HG03095 (cell line): Measurements from ENCODE around the gene LSM10.

Source experiments
- ATAC-seq: cut with Tn5 transposase; IDR thresholded peaks from one replicate; pipeline ENCODE4 v1.9.1; 2021; ENCODE audit warnings: moderate library complexity; ENCODE audit not compliant: unreplicated experiment

The LSM10 gene

DNA sequence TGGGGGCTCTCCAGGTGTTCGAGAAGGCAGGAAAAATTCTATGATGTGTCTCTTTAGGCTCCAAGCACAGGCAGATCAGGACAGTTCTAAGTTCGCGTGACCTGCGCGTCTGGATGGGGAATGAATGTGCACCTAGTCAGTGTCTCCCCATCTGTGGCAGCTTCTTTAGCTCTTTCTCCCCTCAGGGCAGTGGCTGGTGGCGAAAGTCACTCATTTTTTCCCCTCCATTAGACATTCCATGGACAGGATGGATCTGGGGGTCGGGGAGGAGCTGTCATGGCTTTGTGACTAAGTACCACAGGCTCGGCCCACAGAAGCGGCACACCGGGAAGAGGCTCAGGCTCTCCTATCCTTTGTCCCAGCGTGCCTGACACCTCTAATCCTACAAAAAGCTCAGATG lies 43.2 kb downstream of the LSM10 start:
- no peak for ATAC-seq

DNA sequence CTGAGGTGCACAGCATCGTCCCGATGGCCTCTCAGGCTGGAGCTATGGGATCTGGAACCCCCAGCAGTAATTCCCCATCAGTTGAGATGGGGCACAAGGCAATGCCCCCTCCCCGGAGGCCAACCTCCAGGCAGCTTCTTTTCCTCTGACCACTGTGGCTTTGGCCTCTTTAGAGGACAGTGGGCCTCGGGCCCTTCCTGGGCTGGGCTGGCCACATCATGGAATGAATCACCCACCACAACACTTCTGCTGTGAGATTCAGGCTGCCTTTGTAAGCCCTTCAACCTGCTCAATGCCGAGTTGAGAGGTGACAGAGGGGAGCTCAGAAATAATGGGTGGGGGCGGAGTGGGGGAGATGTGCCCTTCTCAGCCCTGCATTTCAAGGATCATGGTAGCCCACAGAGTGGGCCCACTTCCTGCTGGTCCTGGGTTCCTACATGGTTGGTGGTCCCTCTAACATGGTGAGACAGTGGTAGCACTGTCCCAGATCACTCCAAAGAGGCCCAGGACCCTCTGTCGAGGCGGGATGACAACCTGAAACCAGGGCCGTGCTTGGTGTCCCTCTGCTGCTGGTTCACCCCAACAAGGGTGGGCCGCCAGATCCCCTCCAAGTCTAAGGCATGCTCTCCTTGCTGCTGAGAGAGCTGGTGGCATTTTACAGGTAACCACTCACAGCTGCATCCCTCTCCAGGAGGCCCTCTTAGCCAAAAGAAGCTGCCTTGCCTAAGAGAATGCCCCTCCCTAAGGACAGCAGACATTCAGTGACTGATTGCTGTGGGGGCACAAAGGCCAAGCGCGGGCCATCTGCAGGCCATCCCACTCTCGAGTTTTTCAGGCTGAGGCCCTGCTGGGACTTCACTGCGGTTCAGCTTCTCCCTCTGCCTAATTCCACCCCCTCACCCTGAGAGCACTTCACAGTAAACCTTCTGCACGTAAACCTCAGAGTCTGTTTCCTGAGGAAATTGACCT lies 44.5 kb downstream of the LSM10 start:
- no peak for ATAC-seq

DNA sequence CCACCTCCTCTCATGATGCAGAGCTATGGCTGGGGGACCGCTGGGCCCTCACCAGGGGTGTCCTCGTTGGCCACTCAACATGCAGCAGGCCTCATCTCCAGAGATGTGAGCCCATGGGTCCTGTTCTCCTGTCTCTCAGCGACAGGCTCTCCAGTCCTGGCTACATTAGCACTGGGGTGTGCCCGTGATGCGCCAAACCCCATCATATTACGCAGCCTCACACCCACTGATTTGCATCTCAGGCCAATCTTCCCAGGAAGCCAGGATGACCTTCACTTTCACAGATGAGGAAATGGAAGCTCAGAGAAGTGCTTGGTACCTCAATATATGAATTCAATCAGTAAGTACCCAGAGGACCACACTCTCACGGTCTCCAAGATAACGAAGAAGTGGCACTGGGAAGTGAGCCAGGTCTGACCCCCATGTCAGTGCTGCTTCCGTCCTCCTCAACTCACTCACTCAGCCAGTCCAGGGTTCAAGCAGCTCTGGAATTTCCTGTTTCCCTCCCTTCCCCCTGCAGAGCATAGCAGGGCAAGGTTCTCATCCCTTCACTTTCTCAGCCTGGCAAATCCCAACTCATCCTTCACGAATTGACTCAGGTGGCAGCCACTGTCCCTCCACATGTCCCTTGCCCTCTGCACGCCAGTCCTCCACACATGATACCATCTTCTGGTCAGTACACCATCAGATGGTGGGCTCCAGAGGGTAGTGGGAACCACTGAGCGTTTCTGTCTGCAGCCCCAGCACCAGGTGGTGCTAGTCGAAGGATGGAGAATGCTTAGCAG lies 45.4 kb downstream of the LSM10 start:
- no peak for ATAC-seq

DNA sequence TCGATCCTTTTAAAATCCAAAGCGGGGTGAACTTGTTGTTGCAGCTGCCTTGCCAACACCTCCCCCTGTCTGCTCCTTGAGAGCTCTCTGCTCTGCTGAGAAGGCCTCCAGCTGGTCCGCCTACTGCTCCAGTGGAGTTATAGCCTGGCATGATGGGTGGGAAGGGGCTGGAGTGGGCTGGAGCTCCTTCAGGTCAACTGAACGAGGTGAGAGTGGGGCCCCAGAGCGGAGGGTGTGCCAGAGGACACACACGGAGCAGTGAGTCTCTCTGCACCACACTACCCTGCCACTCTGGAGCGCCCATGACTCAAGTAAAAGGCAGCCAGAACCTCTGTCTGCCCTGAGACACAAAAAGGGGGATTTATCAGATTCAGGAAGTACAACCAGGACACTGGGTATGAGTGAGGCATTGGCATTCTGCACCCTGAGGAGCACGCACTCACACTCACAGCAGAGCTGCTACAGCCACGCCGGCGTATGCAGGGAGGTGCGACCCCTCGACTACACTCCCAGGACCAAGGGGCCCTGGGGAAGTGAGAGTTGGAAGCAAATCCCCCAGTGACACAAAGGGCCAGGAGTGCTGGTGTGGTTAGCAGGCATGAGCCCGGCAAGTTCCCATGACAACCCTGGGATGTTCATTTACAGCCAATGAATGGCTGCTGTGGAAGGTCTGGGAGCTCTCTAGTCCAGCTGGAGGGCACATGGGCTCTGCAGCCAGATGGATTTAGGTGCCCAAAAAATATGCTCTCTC lies 46.3 kb downstream of the LSM10 start:
- ATAC-seq: no peak

DNA sequence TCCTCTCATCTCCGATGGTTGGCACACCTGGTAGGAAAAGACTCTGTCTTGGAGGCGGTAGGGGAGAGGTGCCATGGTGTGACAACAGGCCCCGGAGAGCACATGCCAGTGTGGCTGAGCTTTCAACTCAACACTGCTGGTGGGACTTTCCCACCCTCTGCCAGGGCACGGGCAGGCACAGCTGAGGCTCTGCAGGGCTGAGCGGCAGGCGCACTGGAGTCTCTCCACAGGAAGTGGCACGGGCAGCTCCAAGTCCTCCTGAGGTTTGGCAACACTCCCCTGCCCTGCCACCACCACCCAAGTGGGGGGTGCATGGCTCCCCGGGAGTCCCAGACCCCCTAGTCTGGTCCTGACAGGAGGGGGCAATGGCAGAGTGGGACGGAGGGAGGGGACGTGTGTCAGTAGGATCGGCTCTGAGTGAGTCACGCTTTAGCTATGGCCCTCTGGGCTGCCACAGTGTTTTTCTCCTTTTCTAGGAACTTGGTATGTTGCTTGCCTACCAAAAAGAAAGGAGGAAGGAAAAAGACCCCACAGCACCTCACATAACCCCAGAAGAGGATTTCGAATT lies 47.0 kb downstream of the LSM10 start:
- ATAC-seq: no peak

DNA sequence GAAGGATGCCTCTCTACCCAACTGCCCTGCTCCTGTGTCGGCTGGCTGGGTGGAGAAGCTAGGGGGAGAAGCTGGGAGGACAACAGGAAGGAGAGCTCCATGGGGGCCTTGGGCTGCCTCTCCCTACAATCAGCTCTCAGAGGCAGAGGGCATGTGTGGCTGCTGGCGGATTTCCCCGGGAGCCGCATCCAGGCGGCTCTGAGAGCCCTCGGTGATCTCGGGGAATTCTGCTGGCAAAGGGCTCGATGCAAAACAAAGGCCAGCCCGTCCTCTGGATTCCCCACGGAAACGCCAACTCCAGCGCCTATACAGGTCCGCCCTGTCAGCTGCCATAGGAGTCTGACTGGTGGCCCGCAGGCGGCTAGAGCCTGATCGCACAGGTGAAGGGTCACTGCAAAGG lies 47.9 kb downstream of the LSM10 start:
- ATAC-seq: no peak

DNA sequence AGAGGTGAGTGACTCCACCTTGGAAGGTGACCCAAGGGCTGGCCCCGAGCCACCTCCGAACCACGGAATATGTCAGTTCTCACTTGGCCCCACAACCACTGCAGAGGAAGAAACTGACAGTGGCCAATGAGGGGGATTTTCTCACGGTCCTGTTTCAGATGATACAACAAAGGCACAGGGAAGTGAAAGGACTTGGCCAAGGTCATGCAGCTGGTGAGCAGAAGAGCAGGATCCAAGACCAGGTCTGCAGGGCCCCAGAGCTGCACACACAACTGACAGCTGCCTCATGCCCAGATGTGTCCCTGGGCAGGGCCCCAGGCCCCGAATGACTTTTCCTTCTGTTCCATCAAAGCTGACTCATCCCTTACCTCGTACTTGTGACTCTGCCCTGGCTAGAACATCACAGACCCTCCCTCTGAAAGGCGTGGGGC lies 48.5 kb downstream of the LSM10 start:
- peak; percentile 72 for ATAC-seq

DNA sequence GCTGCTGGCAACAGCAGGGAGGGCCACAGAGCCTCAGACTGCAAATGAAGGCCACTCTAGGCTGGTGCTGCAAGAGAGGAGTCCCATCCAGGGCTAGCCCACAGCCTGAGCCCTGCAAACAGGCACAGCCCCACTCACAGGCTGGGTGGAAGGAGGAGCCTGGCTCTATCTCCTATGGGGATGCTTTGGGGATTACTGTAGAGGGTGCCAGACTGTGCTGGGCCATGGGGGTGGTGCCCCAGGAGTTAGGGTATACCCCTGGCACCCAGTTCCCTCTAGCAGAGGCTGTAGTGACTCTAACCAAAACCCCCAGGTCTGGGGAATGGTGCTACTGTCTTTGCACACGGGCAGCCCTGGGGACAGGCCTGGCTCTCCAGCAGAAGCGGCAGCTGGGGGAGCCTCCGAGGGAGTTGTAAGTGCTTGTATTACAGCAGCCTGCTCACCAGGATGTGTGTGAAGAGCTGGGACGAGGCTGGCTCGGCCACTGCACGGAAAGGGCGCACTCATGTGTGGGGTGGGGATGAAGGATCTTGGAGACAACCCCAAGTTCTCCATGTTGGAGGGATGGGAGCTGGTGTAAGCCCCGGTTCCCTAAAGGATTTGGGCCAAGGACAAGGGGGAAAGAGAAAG lies 50.9 kb downstream of the LSM10 start:
- ATAC-seq: no peak

DNA sequence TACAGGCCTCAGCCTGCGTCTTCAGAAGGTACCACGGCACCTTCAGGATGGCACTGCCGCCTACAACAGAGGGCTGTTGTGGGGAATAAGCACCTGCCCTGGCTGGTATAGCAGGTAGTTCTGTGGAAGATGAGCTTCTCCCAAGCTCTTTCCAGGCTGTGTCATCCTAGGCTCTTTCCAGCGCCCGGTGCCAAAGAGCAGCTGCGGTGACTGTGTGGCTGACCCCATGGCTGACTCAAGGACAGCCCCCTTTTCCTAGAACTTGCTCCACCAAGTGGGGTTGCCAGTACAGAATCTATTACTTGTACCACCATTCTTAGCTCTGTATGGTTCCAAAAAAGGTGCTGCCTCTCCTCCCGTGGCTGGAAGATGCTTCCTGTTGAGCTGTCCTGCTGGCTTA lies 52.4 kb downstream of the LSM10 start:
- no peak for ATAC-seq

DNA sequence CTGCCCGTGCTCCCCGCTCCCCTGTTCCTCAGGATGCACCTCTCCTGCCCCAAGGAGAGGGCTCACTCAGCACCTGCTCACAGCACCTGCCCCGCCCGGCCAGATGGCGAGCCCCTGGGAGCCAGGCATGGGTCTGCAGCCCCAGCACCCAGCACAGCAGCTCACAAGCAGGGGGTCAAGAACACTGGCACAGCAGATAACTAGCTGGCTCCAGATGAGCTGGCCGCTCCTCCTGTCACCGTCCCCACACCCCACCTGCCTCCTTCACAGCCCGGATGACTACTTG lies 53.4 kb downstream of the LSM10 start:
- ATAC-seq: no peak

DNA sequence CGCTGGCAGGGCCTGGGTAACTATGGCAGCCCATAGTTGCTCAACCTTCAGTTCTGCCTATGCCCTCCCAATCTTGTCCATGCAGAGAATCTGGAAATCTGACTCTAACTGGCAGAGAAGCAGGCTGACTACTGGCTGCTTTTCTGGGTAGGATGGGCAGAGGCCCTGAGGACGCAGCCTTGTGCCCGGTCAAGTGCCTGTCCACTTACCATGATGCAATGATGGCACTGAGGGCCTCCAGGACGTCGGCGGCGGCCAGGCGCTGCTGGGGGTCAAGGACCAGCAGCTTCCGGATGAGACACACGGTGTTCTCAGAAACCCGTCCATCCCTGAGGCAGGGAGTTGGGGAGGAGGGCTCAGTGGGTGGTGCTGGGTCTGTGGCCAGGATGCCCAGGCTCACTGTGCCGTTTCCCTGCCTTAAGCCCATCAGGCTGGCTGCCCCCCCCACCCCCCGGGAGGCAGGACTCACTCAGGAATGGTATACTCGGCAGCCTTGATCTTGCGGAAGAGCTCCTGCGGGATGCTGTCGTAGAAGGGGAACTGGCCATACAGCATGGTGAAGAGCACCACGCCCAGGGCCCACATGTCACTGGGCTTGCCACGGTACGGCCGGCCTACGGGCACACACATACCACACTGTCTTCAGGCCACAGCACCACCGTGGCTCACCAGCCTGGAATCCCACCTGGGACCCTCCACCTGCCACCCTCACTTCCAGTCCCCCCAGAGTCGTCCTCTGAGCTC lies 53.9 kb downstream of the LSM10 start:
- no peak for ATAC-seq
